Superior temporal gyrus (tissue), 1 donor: ENCODE measurements around the gene ILK.
A peak's percentile ranks its signal among the peaks of the same experiment; 100 is the strongest.

ENCODE experiments used
- DNase-seq: peaks from one replicate; pipeline ENCODE4 v3.0.0-alpha.2; 2016; ENCODE audit errors: extremely low spot score

The ILK gene

DNA sequence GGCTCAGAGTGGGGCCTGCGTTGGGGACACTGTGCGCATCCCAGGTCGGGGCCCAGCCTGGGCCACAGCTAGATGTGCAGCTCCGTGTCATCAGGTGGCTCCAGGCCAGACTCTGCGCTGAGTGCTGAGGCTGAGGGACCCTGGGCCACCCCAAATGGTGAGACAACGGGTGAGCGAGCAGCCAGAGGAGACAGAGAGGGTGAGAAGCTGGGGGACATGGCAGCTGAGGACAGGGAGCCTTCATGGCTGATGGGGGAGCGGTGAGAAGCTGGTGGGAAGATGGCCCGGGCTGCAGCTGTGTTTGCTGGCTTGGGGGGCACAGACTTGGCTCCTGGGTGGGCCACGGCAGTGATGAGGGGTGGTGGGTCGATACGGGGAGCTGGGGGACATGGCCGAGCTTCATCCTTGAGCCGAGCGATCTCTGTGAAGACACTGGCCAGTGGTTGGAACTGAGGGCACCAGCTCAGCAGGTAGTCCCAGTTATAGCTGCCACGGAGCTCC, 18.2 kb downstream of the ILK start:
- no peak for DNase-seq

DNA sequence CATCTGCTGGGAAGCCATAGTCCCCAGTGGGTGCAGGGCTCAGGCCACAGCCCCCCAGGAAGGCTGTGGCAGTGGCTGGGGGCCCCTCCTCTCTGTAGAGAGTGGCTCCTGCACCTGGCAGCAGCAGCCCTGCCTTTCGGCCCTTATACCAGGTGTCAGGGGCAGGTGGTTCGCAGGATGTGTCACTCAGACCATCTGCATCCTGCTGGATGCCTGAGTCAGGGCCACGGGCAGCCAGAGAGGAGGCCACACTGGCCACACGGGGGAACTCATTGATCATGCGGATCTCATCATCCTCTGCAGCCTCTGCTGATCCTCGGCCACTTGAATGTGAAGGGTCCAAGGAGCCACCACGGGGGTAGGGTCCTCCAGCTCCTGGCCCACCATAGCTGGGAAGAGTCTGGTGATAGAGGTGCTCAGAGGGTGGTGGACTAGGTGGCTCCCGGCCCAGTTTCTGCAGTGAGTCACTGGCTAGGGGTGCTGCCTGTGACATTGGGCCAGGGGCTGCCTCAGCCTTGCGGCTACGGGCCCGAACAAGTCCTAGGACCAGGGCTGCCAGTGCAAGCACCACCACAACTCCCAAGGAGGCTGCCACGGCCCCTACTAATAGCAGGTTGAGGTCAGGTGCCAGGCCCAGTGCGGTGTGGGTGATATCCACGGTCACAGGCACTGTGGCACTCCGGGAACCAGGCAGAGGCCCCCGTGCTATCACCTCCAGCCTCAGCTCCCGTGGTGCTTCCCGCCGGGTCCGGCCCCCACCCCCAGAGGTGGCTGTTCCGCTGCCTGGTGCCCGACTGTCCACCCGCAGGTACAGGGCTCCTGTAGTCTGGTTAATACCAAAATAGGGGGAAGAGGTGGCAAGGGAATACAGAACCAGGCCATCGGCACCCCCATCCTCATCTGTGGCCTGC, 18.9 kb downstream of the ILK start:
- DNase-seq: no peak

DNA sequence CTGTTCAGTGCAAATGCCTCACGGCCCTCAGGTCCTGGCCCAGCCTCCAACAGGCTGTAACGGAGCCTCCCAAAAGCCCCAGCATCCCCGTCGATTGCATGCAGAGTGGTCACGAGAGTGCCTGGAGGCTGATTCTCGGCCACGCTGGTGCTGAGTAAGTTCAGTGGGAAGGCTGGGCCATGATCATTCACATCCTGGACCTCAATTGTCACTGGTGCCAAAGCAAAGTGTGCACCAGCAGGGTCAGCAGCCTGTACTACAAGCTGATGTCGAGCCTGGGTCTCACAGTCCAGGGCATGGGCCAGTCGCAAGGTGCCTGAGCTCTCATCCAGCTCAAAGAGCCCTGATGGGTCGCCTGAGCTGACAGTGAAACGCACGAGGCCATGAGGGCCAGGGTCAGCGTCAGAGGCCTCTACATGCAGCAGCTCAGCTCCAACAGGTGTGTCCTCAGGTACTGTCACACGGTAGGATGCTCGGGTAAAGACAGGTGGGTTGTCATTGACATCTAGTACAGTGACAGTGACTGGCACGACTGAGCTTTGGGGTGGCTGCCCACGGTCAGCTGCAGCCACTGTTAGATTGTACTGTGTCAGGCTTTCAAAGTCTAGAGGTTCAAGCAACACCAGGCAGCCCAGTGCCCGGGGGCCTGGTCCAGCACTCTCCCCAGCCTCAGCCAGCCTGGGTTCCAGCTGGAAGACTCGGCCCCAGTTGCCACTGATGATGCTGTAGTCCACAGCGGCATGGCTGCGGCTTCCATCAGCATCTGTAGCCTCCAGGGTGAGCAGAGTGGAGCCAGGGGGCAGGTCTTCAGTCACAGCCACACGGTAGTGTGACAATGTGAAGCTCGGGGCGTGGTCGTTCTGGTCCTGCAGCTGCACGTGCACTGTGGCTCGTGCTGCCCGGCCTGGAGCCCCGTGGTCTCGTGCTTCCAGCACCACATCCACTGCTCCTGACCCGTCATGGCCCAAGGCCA, 20.1 kb downstream of the ILK start:
- no peak for DNase-seq

GRCh38 chr11:6625156-6625831, 21.7 kb downstream of the ILK start:
- DNase-seq: no peak

DNA sequence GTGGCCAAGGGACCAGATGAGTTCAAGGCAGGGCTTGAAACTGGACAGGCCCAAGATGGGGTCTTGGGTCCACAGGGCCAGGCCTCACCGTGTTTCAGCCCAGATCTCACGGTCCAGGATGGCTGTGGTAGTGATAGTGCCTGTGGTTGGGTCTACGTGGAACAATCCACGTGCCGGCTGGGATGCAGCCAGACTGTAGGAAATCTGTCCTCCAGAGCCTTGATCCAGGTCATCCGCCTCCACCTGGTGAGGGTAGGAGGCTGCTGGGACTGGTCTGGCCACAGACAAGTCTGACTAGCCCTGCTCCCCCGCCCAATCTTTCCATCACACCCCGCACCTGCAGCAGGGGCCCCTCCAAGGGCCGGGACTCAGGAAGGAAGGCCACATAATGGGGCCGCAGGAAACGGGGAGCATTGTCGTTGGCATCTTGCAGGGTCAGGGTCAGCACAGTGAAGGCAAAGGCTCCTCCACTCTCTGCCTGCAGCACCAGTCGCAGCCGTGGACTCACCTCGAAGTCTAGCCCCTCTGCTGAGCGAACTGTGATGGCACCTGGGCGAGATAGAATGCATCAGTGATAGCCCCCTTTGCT, 22.4 kb downstream of the ILK start:
- DNase-seq: no peak

DNA sequence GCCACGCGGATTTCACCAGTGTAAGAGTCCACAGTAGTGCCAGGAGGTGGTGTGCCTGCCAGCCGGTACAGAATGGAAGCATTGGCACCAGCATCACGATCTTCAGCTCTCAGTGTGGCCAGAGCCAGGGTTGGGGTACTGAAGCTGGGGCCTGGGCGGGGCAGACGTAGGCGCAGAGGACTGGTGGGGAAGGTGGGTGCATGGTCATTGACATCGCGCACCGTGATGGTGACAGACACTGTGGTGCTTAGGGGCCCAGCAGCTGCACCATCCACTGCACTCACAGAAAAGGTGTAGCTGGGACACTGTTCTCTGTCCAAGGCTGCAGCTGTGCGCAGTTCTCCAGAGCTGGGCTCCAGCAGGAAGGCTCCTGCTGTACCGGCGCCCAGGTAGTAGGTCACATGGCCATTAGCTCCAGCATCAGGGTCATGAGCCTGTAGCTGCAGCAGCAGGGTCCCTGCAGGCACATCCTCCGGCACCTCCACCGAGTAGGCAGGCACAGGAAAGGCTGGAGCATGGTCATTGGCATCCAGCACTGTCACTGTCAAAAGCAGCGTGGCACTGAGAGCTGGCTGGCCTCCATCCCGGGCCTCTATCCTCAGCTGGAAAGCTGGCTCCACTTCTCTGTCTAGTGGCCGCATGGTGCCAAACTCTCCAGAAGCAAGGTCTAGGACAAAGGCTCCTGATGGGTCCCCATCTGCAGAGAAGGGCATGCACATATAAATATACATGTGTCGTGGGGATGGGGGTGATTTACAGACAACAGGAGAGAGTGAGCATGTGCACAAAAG, 23.6 kb downstream of the ILK start:
- DNase-seq: peak; percentile 59

GRCh38 chr11:6627762-6628241, 24.2 kb downstream of the ILK start:
- no peak for DNase-seq

- no peak for DNase-seq
Measured at GRCh38 chr11:6628526-6628925, 25.0 kb downstream of the ILK start.

DNA sequence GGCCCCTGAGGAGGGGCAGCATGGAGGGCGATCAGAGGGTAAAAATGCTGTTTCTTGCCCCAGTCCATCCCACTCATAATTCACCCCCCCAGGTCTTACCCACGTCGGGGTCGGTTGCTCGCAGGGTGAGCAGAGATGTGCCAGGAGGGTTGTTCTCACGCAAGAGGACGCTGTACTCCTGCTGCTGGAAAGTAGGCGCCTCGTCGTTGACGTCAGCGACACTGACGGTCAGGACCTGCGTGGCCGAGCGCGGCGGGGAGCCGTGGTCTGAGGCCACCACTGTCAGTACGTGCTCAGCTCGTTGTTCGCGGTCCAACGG, 26.0 kb downstream of the ILK start:
- no peak for DNase-seq

DNA sequence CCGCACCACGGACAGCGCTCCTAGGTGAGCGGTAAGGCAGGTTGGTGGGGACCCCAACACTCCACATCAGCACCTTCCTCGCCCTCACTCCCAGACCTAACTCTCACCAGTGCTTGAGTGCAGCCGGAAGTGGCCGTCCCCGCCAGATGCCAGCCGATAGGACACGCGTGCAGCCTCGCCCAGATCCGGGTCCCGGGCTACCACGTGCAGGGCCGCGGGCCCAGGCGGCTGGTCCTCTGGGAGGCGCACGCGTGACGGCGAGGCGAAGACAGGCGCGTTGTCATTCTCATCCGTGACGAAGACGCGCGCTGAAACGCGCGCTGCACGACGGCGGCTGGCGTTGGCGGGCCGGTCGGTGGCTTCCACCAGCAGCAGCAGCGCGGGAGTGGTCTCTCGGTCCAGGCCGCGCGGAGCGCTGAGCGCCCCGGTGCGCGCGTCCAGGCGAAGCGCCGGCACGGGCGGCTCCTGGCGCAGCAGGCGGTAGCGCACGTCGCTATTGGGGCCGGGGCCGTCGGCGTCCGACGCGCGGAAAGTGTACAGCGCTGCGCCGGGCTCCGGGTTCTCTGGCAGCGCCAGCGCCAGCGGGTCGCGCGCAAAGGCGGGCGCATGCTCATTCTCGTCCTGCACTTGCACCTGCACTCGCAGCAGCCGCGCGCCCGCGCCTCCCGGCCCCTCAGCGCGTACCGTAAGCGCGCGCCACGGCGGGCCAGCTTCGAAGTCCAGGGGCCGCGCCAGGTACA, 26.5 kb downstream of the ILK start:
- DNase-seq: no peak

DNA sequence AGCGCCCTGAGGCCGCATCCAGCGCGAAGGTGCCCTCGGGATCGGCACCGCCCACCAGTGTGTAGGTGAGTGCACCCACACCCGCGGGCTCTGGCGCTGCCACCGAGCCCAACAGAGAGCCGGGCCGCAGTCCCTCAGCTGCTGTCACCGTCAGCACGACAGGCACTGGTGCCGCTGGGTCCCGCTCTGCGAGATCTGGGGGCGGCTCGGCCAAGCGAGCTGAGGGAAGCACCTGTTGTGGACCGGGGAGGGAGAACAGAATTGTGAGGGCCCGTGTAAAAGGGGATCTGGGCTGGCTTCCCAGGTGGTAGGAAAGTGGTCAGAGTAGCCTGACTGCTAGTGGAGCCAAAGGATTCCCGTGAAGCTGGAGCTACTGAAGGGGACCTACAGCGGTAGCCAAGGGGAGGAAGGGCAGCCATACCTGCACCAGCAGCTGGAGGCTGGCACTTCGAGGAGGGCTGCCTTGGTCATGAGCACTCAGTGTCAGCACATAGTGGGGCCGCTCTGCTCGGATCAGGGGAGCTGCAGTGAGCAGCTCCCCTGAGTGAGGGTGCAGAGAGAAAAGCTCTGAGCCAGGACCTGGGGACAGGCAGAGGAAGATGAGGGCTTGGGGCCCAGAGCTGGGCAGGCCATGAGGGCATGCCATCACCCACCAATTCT, 27.2 kb downstream of the ILK start:
- no peak for DNase-seq

- no peak for DNase-seq
Measured at GRCh38 chr11:6631361-6631890, 27.9 kb downstream of the ILK start.

GRCh38 chr11:6632116-6633073, 28.8 kb downstream of the ILK start:
- DNase-seq: no peak

DNA sequence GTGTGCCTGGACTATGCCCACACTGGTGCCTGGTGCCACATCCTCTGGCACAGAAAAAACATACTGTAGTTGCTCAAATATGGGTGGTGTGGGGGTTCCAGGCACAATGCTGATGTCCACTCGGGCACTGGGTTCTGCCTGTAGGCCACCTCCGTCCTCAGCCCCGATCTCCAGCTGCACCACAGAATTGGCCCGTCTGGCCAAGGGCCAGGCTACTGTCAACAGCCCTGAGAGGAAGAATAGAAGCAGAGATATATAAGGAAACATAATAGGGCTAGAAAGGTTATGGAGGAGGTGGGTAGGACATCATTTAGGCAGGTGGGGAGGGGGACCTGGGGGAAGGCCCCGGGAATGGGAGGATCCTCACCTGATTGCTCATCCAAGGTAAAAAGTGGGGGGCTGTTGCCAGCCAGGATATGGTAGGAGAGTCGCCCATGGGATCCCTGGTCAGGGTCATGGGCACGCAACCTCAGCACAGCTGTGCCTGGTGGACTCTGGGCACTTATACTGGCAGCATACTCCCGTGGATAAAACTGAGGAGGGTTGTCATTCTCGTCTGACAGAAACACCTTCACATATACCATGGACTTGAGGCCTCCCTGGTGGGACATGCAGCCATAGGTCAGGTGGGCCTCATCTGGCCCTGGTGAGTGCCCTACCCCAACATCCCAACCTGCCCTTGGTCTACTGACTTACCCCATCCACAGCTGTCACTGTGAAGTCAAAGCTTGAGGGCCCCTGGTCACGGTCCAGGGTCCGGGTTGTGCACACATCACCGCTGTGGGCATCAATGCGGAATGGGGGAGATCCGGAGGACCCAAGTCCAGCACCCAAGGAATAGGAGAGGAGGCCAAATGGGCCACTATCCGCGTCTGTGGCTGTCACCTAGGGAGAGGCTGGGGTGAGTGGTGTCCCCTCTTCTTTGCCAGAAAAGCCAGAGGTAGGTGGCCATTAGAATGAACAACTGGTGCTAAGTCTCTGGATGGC, 30.1 kb downstream of the ILK start:
- DNase-seq: no peak

DNA sequence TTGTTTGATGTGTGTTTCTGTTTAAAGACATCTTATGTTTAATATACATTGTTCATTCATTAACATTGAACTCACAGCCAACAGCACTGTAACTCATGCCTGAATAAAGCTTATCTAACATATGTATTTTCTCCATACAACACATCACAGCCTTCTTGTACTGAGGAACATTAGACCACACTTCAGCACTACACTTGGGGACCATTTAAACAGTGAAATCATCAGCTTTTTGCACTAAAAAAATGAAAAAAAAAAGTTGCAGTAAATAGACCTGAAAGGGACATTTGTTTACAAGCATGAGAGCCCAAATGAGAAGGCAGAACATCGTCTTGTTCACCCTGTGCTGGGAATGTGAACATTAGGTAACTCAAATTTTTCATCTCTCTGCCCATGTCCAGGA, 31.0 kb downstream of the ILK start:
- DNase-seq: no peak

GRCh38 chr11:6635082-6635932, 31.7 kb downstream of the ILK start:
- peak; percentile 78 for DNase-seq
